Kidney (tissue), 14 donors: ENCODE measurements around the gene BRD1. TPM values are rescaled to one million over a fixed set of nuclear protein-coding genes. Genes with fewer than 3 reads are reported as not detected.

ENCODE experiments used
- DNase-seq, 5 donors: peaks; one replicate each; pipeline ENCODE4 v3.0.0-alpha.2; 2013 to 2020
- FAIRE-seq: peaks from 2 replicates; lab custom pipeline; 2012; peaks lifted over from hg19 to GRCh38; lab: Jason Lieb, UNC
- H3K27ac ChIP-seq, 2 donors: one replicate each; pipeline ENCODE4 v1.7.0; 2013; ENCODE audit warnings: low read depth in 2 of 2, low read length in 2 of 2, inconsistent platforms in 1 of 2
- H3K27me3 ChIP-seq: one replicate; pipeline ENCODE4 v1.7.1; 2013; ENCODE audit warnings: low read length, inconsistent platforms; ENCODE audit not compliant: control insufficient read depth, insufficient read depth
- H3K36me3 ChIP-seq, 3 donors: one replicate each; pipeline versions ENCODE4 v1.7.0 to v1.7.1; 2013; ENCODE audit warnings: low read length in 3 of 3, control low read depth in 1 of 3, inconsistent platforms in 1 of 3; ENCODE audit not compliant: insufficient read depth in 3 of 3, control insufficient read depth in 2 of 3
- H3K4me1 ChIP-seq, 3 donors: one replicate each; pipeline versions ENCODE4 v1.7.0 to v1.7.1; 2013; ENCODE audit warnings: low read length in 3 of 3, inconsistent platforms in 1 of 3, low read depth in 1 of 3; ENCODE audit not compliant: control insufficient read depth in 2 of 3, insufficient read depth in 2 of 3
- H3K4me3 ChIP-seq, 3 donors: one replicate each; pipeline versions ENCODE4 v1.7.0 to v1.8.1; 2013; ENCODE audit warnings: low read length in 3 of 3, control low read depth in 1 of 3, inconsistent platforms in 1 of 3
- H3K9ac ChIP-seq, 3 donors: one replicate each; pipeline versions ENCODE4 v1.7.0 to v1.7.1; 2013; ENCODE audit warnings: low read length in 3 of 3, control low read depth in 1 of 3, inconsistent platforms in 1 of 3
- H3K9me3 ChIP-seq, 3 donors: one replicate each; pipeline versions ENCODE4 v1.7.0 to v1.7.1; 2013; ENCODE audit warnings: low read length in 3 of 3, control low read depth in 1 of 3, inconsistent platforms in 1 of 3; ENCODE audit not compliant: control insufficient read depth in 2 of 3, insufficient read depth in 1 of 3
- CTCF ChIP-seq: IDR thresholded peaks from 3 replicates; pipeline ENCODE4 v1.5.1; 2012; ENCODE audit warnings: mild to moderate bottlenecking, moderate library complexity, borderline replicate concordance; ENCODE audit not compliant: insufficient read depth; ENCODE audit errors: extremely low read depth
- intact Hi-C: fragments of 100-400 bp; cut with DNase I; formaldehyde crosslinking; loops from one replicate; pipeline ENCODE4 v1.11.1; 2022
- polyA plus RNA-seq: library from polyadenylated mRNA; stranded (reverse); fragments of 350-450 nt; fragmentation: Illumina TruSeq; extraction: RNeasy Lipid Tissue Mini Kit (QIAGEN cat#74804); gene quantifications from one replicate; pipeline ENCODE4 v1.2.3, GENCODE V29; 2014; ENCODE audit warnings: low read depth, low replicate concordance; ENCODE audit not compliant: insufficient read depth
- total RNA-seq: library from RNA; stranded (reverse); fragmentation: NEBNext Ultra II Directional; extraction: Animal tissue kit (Norgen Biotek cat#: 25700); gene quantifications from one replicate; pipeline ENCODE4 v1.2.1, GENCODE V29; 2021
- donor health status: control.
- donor health status: control.
- donor health status: control.
- donor health status: control.
- donor health status: control.
- donor health status: DM: yes; HTN: yes; CAD: no.
- donor health status: Normal renal cell carcinoma (clear cell type).

BRD1 gene
- total and polyA plus RNA-seq, 2 donors from 2014 or later, result 8.1 to 40.5 TPM

- H3K36me3 ChIP-seq, result peaks cover 0 to 3% (median 0%) of the 10 kb centered on the region in 3 donors
- DNase-seq, result no peak
- no peak overlapping the region for H3K27ac ChIP-seq
- no peak overlapping the region for H3K9ac ChIP-seq
- no peaks in the 10 kb centered on the region for H3K4me1 ChIP-seq
- H3K9me3 ChIP-seq, result peaks cover 0 to 26% (median 4%) of the 10 kb centered on the region in 3 donors
- no peaks in the 10 kb centered on the region for H3K27me3 ChIP-seq
- no peak for FAIRE-seq
- no peak for TF ChIP-seq CTCF
- no peak overlapping the region for H3K4me3 ChIP-seq
- intact Hi-C loops, result no loop called here
These were observed 39.9 kb upstream of the BRD1 start for GRCh38 chr22:49867303-49868265.

DNA sequence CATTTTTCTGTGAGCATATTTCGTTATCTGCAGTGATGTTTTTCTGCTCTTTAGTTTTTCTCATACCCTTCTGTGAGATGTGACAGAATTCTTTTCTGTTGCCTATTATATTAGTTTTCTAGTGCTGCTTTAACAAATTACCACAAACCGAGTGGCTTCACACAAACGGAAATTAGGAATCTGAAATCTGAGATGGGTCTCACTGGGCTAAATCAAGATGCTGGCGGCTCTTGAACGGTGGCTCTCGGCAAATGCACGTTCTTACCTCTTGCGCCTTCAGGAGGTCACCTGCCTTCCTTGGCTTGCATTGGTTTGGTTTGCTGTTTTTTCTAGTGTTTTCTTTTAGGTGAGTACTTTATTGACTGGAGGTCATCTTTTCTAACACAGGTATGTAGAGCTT, 39.0 kb upstream of the BRD1 start:
- Histone ChIP-seq H3K4me3 (no peak overlapping the region), H3K27ac (no peak overlapping the region), H3K9ac (no peak overlapping the region), H3K36me3 (peaks cover 0 to 3% (median 0%) of the 10 kb centered on the region in 3 donors), H3K4me1 (no peaks in the 10 kb centered on the region), H3K27me3 (no peaks in the 10 kb centered on the region), H3K9me3 (peaks cover 0 to 26% (median 4%) of the 10 kb centered on the region in 3 donors)
- DNase-seq, result no peak
- no peak for TF ChIP-seq CTCF
- intact Hi-C loops, result no loop called here
- FAIRE-seq, result no peak

DNA sequence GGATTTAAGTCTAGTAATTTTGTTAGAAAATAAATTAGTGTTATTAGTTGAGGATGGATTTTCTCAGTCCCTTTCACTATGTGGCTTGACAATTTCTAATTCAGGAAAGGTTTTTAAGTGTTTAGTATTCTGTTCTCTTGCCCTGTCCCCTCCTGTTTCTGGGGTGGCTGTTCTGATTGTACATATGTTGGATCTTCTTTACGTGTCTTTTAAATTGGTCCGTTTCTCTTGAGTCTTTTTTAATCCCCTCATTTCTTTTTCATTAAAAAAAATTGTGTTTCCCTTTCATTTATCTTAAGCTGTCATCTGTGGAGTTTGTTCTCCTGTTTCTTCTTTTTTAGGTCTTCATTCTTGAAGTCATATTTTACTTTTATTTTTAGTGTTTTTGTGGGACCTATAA, 38.5 kb upstream of the BRD1 start:
- peaks cover 0 to 3% (median 0%) of the 10 kb centered on the region in 3 donors for H3K36me3 ChIP-seq
- DNase-seq, result no peak
- no peak overlapping the region for H3K4me3 ChIP-seq
- peaks cover 0 to 26% (median 4%) of the 10 kb centered on the region in 3 donors for H3K9me3 ChIP-seq
- H3K4me1 ChIP-seq, result no peaks in the 10 kb centered on the region
- H3K27ac ChIP-seq, result no peak overlapping the region
- H3K27me3 ChIP-seq, result no peaks in the 10 kb centered on the region
- intact Hi-C loops, result no loop called here
- FAIRE-seq, result no peak
- H3K9ac ChIP-seq, result no peak overlapping the region
- no peak for TF ChIP-seq CTCF
